HG02840 (cell line): ENCODE measurements around the gene BCR.
"Not testable (repeated sequence)": the region's sequence is repeated elsewhere in the genome, so short reads cannot be mapped to it uniquely, and the experiment has no call there.

Experiments
- ATAC-seq: cut with Tn5 transposase; IDR thresholded peaks from one replicate; pipeline ENCODE4 v1.9.1; 2021; ENCODE audit warnings: mild to moderate bottlenecking, moderate library complexity, moderate number of reproducible peaks; ENCODE audit not compliant: unreplicated experiment, low FRiP score

The BCR gene

GRCh38 chr22:23305321-23305910, 125.1 kb downstream of the BCR start:
- ATAC-seq, result no peak

DNA sequence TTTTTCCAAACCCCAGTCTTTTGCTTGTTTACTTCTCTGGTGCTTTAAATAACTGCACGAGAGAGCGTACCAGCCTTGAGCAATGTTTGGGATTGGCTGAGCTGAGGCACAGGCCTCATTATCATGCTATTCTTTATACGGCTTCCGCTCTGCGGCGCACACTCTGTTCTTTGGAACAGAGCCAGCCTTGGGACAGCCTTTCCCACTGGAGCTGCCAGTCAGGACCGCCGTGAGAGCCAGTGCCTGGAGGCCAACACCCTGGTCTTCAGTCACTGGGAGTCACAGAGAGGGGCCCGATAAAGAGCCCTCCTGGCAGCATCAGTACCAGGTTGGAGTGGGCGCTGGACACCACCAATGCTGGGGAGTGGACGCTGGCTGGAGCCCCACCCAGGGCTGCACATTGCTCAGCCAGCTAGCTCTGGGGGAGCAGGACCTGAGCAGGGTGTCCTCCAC, 125.6 kb downstream of the BCR start:
- no peak for ATAC-seq

DNA sequence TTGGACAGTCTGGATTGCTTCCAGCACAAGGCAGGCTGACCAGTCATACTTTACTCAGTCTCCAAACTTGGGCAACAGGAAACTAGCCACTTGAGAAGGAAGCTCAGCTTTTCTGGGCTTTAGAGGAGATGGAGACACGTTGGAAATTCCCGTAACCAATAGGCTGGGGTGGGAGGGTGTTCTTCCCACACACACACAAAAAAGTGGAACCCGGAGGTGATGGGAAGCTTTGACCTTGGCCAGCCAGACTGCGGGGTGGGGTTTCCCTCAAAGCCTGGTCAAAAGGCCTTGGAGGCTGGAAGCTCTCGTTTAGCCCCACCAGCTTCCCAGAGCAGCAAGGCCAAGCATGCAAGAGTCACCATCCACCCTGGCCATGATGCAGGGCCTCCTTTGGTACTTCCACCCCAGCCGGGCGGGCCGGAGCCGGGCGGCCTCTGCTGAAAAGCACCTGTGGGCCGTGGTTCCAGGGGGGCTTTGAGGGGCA, 126.2 kb downstream of the BCR start:
- no peak for ATAC-seq

- no peak for ATAC-seq
Measured at GRCh38 chr22:23306926-23307325, 126.6 kb downstream of the BCR start.

DNA sequence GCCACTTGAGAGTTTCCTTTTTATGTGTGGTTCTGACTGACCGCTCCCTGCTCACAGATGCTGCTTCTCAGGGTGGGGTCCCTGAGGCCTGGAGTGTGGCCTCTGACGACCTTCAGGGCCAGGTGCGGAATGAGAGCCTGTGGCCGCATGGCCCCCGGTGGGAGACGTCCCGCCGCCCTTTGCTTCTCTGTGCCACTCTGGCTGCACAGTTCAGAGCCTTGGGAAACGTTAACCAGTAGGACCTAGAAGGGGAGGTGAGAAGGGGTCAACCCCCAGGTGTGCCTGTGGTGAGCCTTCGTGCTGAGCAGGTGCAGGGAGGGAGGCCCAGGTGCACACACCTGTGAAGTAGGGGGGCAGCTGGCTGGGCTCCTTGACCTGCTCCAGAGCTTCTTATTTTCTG, 127.2 kb downstream of the BCR start:
- not testable (repeated sequence) for ATAC-seq

DNA sequence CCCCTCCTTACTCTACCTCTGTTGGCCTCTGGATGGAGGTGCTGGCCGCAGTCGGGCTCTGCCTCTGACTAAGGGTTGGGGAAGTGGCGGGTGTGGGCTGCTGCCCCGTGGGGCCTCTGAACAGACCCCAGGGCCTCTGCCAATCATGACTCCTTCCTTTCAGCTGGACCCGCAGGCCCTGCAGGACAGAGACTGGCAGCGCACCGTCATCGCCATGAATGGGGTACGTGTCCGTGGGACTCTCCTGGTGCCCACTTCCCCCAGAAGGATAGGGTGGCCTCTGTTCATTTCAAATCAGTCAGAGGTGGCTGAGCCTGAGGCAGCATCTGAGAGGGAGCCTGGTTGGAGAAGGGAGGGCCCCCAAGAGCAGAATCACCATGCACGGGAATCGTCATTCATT, 129.0 kb downstream of the BCR start:
- ATAC-seq, result not testable (repeated sequence)

DNA sequence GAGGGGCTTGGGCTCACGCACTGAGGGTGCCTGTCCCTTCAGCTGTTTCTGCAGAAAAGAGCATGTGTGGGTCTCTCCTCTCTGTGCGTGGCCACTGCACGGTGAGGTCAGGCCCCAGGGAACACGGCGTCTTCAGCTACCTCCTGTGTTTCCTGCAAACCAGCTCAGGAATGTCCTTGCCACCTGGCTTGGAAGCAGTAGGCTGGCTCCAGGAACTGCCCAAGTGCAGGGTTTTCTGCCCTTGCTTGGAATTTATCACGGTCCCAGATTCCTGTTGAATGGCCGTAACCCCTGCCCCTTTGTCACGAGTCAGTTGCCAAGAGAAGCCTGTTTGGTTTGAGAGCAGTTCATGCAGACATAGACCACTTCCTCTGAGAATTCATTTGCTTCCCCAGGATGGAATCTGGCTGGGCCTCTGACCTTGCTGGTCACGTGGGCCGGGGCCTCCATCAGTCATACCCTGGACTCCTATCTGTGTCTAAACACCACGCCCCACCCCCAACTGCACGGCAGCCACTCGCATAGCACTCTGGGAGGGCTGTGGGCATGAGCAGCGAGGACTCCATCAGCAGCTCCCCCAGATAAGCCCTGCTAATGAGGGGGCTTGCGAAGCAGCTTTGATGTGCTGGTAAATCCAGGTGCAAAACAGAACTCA, 130.3 kb downstream of the BCR start:
- ATAC-seq, result not testable (repeated sequence)

DNA sequence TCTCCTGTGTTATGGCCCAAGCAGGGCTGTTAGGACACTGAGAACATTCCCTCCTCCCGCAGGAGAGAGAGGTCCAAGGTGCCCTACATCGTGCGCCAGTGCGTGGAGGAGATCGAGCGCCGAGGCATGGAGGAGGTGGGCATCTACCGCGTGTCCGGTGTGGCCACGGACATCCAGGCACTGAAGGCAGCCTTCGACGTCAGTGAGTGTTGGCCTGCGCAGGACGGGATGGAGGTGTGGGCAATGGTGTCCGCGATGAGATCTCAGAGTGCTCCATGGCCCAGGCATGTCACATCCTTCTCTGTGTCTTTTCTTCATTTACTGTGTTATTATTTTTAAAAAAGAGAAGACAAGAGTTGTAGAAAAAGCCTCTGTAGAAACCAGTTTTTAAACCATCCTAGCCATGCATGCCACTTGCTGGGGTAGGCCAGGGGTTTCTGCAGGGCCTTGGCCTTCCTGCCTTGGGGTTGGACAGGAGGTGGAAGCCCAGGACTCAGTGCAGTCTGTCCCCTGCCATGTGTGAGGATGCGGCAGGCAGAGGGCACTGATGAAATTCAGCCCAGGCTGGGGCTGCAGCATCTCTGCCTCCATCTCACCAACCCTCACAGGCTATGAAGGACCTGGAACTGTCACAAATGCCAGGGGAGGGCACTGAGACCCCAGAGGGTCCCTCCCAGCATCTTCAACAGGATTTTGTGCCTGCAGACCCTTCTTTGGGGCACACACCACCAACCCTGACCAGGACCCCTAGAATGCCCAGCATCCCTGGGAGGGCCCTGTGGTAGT, 131.5 kb downstream of the BCR start:
- ATAC-seq, result not testable (repeated sequence)

GRCh38 chr22:23313791-23314567, 133.7 kb downstream of the BCR start:
- no peak for ATAC-seq

GRCh38 chr22:23315341-23315917, 135.1 kb downstream of the BCR start:
- ATAC-seq, result no peak

DNA sequence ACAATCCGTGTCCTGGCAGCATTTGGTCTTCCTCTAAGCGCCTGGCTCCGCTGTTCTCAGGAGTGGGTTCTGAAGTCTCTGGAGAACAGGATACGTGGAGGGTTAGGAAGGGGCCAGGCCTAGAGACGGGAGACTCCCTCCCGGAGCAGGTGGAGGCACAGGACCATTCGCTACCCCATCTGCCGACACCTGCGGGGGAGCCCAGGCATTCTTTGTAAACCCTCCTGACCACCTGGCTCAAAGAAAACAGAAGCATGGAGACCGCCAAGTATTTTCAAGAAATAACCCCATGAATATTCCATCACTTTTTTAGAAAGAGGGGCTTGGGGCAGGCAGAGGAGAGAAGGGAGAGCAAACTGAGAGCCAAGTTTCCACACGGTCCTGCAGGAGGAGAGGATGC, 136.3 kb downstream of the BCR start:
- not testable (repeated sequence) for ATAC-seq

DNA sequence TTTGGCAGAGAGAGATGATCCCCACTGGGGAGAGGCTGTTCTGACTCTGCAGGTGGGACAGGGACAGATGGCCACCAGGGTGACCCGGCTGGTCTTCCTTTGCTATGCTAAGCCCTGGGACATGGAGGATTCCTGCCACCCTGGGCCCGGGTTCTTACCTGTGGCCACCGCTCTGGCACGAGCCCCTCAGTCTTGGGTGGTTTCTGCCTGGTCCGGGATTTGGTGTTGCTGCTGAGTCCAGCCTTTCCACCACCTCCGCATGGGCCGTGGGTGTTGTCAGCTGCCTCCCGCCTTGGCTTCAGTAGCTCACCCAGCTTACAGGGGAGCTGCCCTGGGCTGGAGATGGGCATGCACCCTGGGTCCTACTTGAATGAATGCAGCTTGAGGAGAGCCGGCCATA, 138.0 kb downstream of the BCR start:
- ATAC-seq, result not testable (repeated sequence)

- ATAC-seq, result not testable (repeated sequence)
Measured at GRCh38 chr22:23322497-23323080, 142.3 kb downstream of the BCR start.

GRCh38 chr22:23323960-23324688, 143.8 kb downstream of the BCR start:
- ATAC-seq, result not testable (repeated sequence)

DNA sequence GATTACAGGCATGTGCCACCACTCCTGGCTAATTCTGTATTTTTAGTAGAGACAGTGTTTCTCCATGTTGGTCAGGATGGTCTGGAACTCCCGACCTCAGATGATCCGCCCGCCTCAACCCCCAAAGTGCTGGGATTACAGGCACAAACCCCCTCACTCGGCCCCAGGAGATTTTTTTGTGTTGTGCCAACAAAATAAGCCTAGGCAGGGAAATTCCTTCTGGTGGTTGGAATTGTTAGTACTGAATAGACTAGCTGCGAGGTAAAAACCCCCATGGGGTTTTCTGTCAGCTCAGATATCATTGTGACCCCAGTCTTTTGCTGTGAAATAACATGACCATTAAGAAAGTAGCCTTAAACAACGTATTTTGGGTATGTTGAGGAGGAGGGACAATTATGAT, 144.9 kb downstream of the BCR start:
- ATAC-seq, result no peak

DNA sequence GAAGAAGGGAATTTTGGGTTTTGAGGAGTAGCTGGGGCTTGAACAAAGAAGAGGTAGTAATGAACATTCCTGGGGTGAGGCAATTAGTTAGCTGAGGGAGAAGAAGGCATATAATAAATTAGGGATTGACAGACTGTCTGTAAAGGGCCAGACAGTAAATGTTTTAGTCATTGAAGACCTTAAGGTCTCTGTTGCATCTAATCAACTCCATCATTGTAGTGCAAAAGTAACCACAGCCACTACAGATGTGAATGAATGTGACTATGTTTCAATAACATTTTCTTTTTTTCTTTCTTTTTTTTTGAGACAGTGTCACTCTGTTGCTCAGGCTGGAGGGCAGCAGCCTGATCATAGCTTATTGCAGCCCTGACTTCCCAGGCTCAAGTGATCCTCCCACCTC, 153.5 kb downstream of the BCR start:
- not testable (repeated sequence) for ATAC-seq

DNA sequence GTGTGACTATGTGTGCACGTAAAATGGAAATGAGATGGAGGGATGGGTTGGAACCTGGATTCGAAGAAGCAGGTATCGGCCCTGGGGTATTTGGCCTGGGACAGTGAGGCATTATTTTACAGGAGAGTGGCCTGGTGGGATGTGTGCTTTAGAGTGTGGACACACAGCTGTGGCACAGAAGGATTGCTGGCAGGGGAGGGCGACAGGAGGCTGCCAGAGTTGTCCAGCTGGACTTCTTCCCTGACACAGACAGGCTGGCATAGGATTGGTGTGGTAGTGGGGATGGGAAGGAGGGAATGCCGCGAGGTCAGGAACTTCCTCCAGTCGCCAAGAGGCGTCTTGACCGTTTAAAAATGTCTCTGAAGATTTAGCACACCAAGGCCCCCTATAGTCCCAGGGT, 157.4 kb downstream of the BCR start:
- not testable (repeated sequence) for ATAC-seq

- not testable (repeated sequence) for ATAC-seq
Measured at GRCh38 chr22:23341942-23342695, 161.8 kb downstream of the BCR start.
